ENCODE results near the gene XDH.

Gene XDH

GRCh38 chr2:31433541-31433940 lies 19.0 kb upstream of the XDH start:
- DNase-seq (ENCODE audit: low read depth): no peak
- in situ Hi-C loops (cut with HindIII; ENCODE audit: low sequenced_read_pairs): no loop called here
- TF ChIP-seq CTCF (IDR thresholded peaks at IDR 0.05; ENCODE audit: low read depth, low read length, missing control alignments): no peak
- H3K4me3 ChIP-seq (ENCODE audit: low read depth, low read length): no peak overlapping the region

GRCh38 chr2:31430439-31431165 lies 16.1 kb upstream of the XDH start:
- H3K4me3 ChIP-seq (ENCODE audit: low read depth, low read length): no peak overlapping the region
- in situ Hi-C loops (cut with HindIII; ENCODE audit: low sequenced_read_pairs): no loop called here
- no peak for DNase-seq (ENCODE audit: low read depth)
- no peak for TF ChIP-seq CTCF (IDR thresholded peaks at IDR 0.05; ENCODE audit: low read depth, low read length, missing control alignments)

GRCh38 chr2:31429759-31430438 lies 15.4 kb upstream of the XDH start:
- no peak for DNase-seq (ENCODE audit: low read depth)
- in situ Hi-C loops (cut with HindIII; ENCODE audit: low sequenced_read_pairs): no loop called here
- TF ChIP-seq CTCF (IDR thresholded peaks at IDR 0.05; ENCODE audit: low read depth, low read length, missing control alignments): no peak
- H3K4me3 ChIP-seq (ENCODE audit: low read depth, low read length): no peak overlapping the region

- in situ Hi-C loops (cut with HindIII; ENCODE audit: low sequenced_read_pairs): no loop called here
- no peak for DNase-seq (ENCODE audit: low read depth)
- no peak for TF ChIP-seq CTCF (IDR thresholded peaks at IDR 0.05; ENCODE audit: low read depth, low read length, missing control alignments)
- H3K4me3 ChIP-seq (ENCODE audit: low read depth, low read length): no peak overlapping the region
Measured at GRCh38 chr2:31429040-31429439, 14.5 kb upstream of the XDH start.

- in situ Hi-C loops (cut with HindIII; ENCODE audit: low sequenced_read_pairs): no loop called here
- no peak for DNase-seq (ENCODE audit: low read depth)
- no peak overlapping the region for H3K4me3 ChIP-seq (ENCODE audit: low read depth, low read length)
- no peak for TF ChIP-seq CTCF (IDR thresholded peaks at IDR 0.05; ENCODE audit: low read depth, low read length, missing control alignments)
Measured at GRCh38 chr2:31428001-31428418, 13.5 kb upstream of the XDH start.

GRCh38 chr2:31426096-31426495 lies 11.6 kb upstream of the XDH start:
- no peak overlapping the region for H3K4me3 ChIP-seq (ENCODE audit: low read depth, low read length)
- no peak for TF ChIP-seq CTCF (IDR thresholded peaks at IDR 0.05; ENCODE audit: low read depth, low read length, missing control alignments)
- DNase-seq (ENCODE audit: low read depth): no peak
- in situ Hi-C loops (cut with HindIII; ENCODE audit: low sequenced_read_pairs): no loop called here

Data from astrocyte of the cerebellum (primary cell).